ENCODE results near the gene ATP10B.

- TF ChIP-seq CTCF (IDR thresholded peaks at IDR 0.05) = no peak
- no peak for TF ChIP-seq POLR2A (IDR thresholded peaks at IDR 0.05)
Measured at GRCh38 chr5:160843240-160843639, 8.8 kb downstream of the ATP10B start.
